ENCODE measurements around the gene GSG1L2. TPM values are rescaled to one million over a fixed set of nuclear protein-coding genes. Genes with fewer than 3 reads are reported as not detected.

The GSG1L2 gene
- total RNA-seq, 2 experiments from 2014 or later, result not detected

DNA sequence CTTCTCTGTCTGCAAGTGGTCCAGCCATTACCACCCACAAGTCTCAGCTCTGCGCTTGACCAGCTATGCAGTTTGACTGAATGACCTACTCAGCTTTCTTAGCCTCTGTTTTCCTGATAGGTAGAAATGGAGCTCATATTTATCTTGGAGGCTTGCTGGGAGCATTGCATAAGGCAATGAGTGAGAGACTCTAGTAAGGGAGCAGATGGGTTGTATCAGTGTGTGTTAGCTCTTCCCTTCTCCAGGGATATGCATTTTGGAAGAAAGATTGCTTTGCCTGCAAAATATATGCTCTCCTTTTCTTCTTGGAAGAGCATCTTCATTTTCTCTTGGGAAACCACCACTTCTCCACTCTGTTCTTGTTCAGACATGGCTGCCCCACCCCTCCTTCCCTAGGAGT, 56.6 kb downstream of the GSG1L2 start:
- Mint-ChIP-seq H3K9me3 (no peaks in the 10 kb centered on the region), H3K27me3 (peaks cover 38% of the 10 kb centered on the region), H3K4me3 (no peak overlapping the region), H3K36me3 (ENCODE audit: low read depth) (no peaks in the 10 kb centered on the region), H3K27ac (no peak overlapping the region), H3K4me1 (ENCODE audit: low read depth) (no peaks in the 10 kb centered on the region)
- H3K4me3 ChIP-seq (ENCODE audit: low read length), result no peak overlapping the region
- no peaks in the 10 kb centered on the region for H3K9me3 ChIP-seq (ENCODE audit: control insufficient read depth in 1 of 2, insufficient read depth in 1 of 2, low read length in 2 of 2)
- ChIA-PET POLR2A (no interaction called here), CTCF (no interaction called here)
- intact Hi-C loops (cut with DNase I, micrococcal nuclease), result no loop called here
- no peaks in the 10 kb centered on the region for H3K36me3 ChIP-seq (ENCODE audit: insufficient read depth, low read length)
- no peak overlapping the region for H3K27ac ChIP-seq (ENCODE audit: low read depth in 1 of 2, low read length in 2 of 2)
- H3K4me1 ChIP-seq (ENCODE audit: insufficient read depth, low read length), result no peaks in the 10 kb centered on the region
- no peak for ATAC-seq (ENCODE audit: poor library complexity)
- TF ChIP-seq CTCF (IDR thresholded peaks at IDR 0.05), result no peak
- peaks cover 0 to 7% of the 10 kb centered on the region in 2 experiments for H3K27me3 ChIP-seq (ENCODE audit: control insufficient read depth in 1 of 2, insufficient read depth in 2 of 2, low read length in 2 of 2)
- DNase-seq, result no peak

GRCh38 chr17:9763643-9764042, 58.2 kb downstream of the GSG1L2 start:
- no peak overlapping the region for H3K27ac Mint-ChIP-seq
- Histone ChIP-seq H3K27me3 (ENCODE audit: control insufficient read depth in 1 of 2, insufficient read depth in 2 of 2, low read length in 2 of 2) (peaks cover 0 to 2% of the 10 kb centered on the region in 2 experiments), H3K9me3 (ENCODE audit: control insufficient read depth in 1 of 2, insufficient read depth in 1 of 2, low read length in 2 of 2) (no peaks in the 10 kb centered on the region), H3K27ac (ENCODE audit: low read depth in 1 of 2, low read length in 2 of 2) (no peak overlapping the region), H3K4me1 (ENCODE audit: insufficient read depth, low read length) (no peaks in the 10 kb centered on the region), H3K4me3 (ENCODE audit: low read length) (no peak overlapping the region), H3K36me3 (ENCODE audit: insufficient read depth, low read length) (no peaks in the 10 kb centered on the region)
- no peaks in the 10 kb centered on the region for H3K36me3 Mint-ChIP-seq (ENCODE audit: low read depth)
- DNase-seq (no peak), ATAC-seq (ENCODE audit: poor library complexity) (no peak)
- peaks cover 44% of the 10 kb centered on the region for H3K27me3 Mint-ChIP-seq
- H3K9me3 Mint-ChIP-seq, result no peaks in the 10 kb centered on the region
- no peak for TF ChIP-seq CTCF (IDR thresholded peaks at IDR 0.05)
- ChIA-PET POLR2A (no interaction called here), CTCF (no interaction called here)
- H3K4me3 Mint-ChIP-seq, result no peak overlapping the region
- intact Hi-C loops (cut with DNase I, micrococcal nuclease), result no loop called here
- H3K4me1 Mint-ChIP-seq (ENCODE audit: low read depth), result no peaks in the 10 kb centered on the region

DNA sequence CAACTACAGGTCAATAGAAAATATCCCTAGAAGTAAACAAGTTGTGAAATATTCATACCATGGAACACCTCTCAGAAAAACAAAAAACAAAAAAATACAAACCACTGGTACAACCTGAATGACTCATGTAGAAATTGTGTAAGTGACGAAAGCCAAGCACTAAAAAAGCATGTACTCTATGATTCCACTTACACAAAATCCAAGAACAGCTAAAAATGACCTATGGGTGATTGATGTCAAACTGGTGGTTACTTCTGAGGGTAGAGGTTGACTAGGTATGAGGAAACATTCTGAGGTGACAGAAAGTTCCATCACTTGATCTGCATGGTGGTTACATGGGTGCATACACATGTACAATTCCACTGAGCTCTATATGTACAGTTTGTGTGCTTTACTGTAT, 61.6 kb downstream of the GSG1L2 start:
- CTCF ChIA-PET, result interaction anchor here (1.4 kb wide), 1 partner anchor 8 kb away, joined by 3 read pairs; no protein-coding TSS in a partner anchor
- no peak for TF ChIP-seq CTCF (IDR thresholded peaks at IDR 0.05)
- no peaks in the 10 kb centered on the region for H3K36me3 Mint-ChIP-seq (ENCODE audit: low read depth)
- Histone ChIP-seq H3K4me3 (ENCODE audit: low read length) (no peak overlapping the region), H3K36me3 (ENCODE audit: insufficient read depth, low read length) (no peaks in the 10 kb centered on the region), H3K9me3 (ENCODE audit: control insufficient read depth in 1 of 2, insufficient read depth in 1 of 2, low read length in 2 of 2) (no peaks in the 10 kb centered on the region), H3K4me1 (ENCODE audit: insufficient read depth, low read length) (no peaks in the 10 kb centered on the region), H3K27ac (ENCODE audit: low read depth in 1 of 2, low read length in 2 of 2) (no peak overlapping the region), H3K27me3 (ENCODE audit: control insufficient read depth in 1 of 2, insufficient read depth in 2 of 2, low read length in 2 of 2) (no peaks in the 10 kb centered on the region)
- intact Hi-C loops (cut with DNase I, micrococcal nuclease), result no loop called here
- POLR2A ChIA-PET, result no interaction called here
- DNase-seq (no peak), ATAC-seq (ENCODE audit: poor library complexity) (no peak)
- H3K27me3 Mint-ChIP-seq, result peaks cover 28% of the 10 kb centered on the region
- no peak overlapping the region for H3K27ac Mint-ChIP-seq
- H3K4me1 Mint-ChIP-seq (ENCODE audit: low read depth), result no peaks in the 10 kb centered on the region
- H3K4me3 Mint-ChIP-seq, result no peak overlapping the region
- H3K9me3 Mint-ChIP-seq, result no peaks in the 10 kb centered on the region

Measured in CD4-positive, alpha-beta T cell (primary cell).